ENCODE data around the gene GFAP. TPM values are rescaled to one million over a fixed set of nuclear protein-coding genes. Genes with fewer than 3 reads are reported as not detected.

GFAP gene
- total RNA-seq, 3 donors from 2014 or later (not counting 1 experiment from before 2014, with no cell fraction given): not detected

DNA sequence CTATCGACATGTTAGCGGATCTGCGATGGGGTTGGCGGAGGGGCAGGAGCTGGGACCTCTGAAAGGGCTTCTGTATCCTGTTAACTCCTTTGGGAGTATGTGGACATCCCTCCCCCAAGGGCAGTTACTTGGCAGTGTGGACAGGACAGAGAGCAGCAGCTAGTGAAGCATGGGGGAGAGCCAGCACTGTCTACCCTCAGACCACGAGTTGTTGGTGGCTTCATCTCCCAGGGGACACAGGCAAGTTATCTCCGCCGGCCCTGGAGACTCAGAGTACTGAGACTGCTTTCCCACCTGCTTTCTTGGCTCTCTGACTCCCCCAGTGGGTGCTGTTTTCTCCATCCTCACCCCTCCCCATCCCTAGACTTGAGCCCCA lies 5.3 kb upstream of the GFAP start:
- H3K27me3 ChIP-seq (ENCODE audit: control insufficient read depth, insufficient read depth, low read length): peaks cover 5% of the 10 kb centered on the region
- TF ChIP-seq, protein P1, sequence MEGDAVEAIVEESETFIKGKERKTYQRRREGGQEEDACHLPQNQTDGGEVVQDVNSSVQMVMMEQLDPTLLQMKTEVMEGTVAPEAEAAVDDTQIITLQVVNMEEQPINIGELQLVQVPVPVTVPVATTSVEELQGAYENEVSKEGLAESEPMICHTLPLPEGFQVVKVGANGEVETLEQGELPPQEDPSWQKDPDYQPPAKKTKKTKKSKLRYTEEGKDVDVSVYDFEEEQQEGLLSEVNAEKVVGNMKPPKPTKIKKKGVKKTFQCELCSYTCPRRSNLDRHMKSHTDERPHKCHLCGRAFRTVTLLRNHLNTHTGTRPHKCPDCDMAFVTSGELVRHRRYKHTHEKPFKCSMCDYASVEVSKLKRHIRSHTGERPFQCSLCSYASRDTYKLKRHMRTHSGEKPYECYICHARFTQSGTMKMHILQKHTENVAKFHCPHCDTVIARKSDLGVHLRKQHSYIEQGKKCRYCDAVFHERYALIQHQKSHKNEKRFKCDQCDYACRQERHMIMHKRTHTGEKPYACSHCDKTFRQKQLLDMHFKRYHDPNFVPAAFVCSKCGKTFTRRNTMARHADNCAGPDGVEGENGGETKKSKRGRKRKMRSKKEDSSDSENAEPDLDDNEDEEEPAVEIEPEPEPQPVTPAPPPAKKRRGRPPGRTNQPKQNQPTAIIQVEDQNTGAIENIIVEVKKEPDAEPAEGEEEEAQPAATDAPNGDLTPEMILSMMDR (IDR thresholded peaks at IDR 0.05): no peak
- DNase-seq: no peak
- H3K4me3 ChIP-seq (ENCODE audit: low read length): no peak overlapping the region
- no peaks in the 10 kb centered on the region for H3K9me3 ChIP-seq (ENCODE audit: control insufficient read depth, insufficient read depth, low read length)
- H3K27ac ChIP-seq (ENCODE audit: low read length): no peak overlapping the region
- Mint-ChIP-seq H3K4me3 (no peak overlapping the region), H3K27me3 (ENCODE audit: low read depth in 2 of 2) (peaks cover 0 to 17% of the 10 kb centered on the region in 2 donors), H3K9me3 (no peaks in the 10 kb centered on the region), H3K4me1 (peaks cover 4 to 5% of the 10 kb centered on the region in 2 donors), H3K36me3 (no peaks in the 10 kb centered on the region), H3K27ac (no peak overlapping the region)
- no peak for ATAC-seq
- H3K4me1 ChIP-seq (ENCODE audit: control insufficient read depth, insufficient read depth, low read length): peaks cover 4% of the 10 kb centered on the region
- 63% methylated on average over 7 of the region's 7 CpGs for WGBS (ENCODE audit: insufficient coverage)
- intact Hi-C loops (cut with micrococcal nuclease): loop anchor here (1.0 kb wide), 1 partner anchor 101 kb away; no protein-coding TSS in a partner anchor
- no peaks in the 10 kb centered on the region for H3K36me3 ChIP-seq (ENCODE audit: control insufficient read depth, insufficient read depth, low read length)

DNA sequence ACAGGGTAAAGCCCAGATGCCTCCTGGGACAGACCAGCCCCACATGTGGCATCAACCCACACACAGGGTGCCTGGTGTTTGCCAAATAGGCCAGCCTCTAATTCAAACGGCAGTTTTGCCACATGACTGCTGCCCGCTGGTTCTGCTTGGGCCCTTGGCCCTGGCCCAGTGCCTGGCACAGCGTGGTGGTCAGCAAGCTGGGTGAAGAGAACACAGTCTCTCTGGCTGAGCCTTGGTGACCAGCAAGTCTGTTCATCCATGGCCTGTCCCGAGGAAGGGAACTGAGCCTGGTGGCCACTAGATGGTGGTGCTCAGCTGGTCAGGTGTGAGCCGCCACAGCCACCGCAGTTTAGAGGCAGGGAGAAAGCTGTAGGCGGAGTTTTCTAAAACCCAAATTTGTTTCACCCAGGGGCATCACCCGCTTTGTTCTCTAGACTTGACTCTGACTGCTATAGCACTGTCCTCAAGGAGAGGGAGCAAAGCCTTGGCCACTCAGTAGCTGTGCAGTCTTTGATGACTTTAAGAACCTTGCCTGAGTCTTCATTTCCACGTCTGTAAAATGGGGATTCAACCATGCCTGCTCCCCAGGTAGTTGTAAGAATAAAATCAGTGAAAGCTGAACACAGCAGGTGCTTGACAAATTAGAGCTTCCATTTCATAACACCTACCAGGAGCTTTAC lies 4.7 kb upstream of the GFAP start:
- WGBS (ENCODE audit: insufficient coverage): 19% methylated on average over 9 of the region's 9 CpGs
- H3K9me3 Mint-ChIP-seq: no peaks in the 10 kb centered on the region
- intact Hi-C loops (cut with micrococcal nuclease): loop anchor here (1.0 kb wide), 1 partner anchor 101 kb away; no protein-coding TSS in a partner anchor
- Histone ChIP-seq H3K4me1 (ENCODE audit: control insufficient read depth, insufficient read depth, low read length) (peaks cover 4% of the 10 kb centered on the region), H3K27me3 (ENCODE audit: control insufficient read depth, insufficient read depth, low read length) (peaks cover 5% of the 10 kb centered on the region), H3K36me3 (ENCODE audit: control insufficient read depth, insufficient read depth, low read length) (no peaks in the 10 kb centered on the region), H3K27ac (ENCODE audit: low read length) (no peak overlapping the region), H3K4me3 (ENCODE audit: low read length) (no peak overlapping the region), H3K9me3 (ENCODE audit: control insufficient read depth, insufficient read depth, low read length) (no peaks in the 10 kb centered on the region)
- peak; percentile 70 to 91 (median 88) for ATAC-seq
- H3K36me3 Mint-ChIP-seq: no peaks in the 10 kb centered on the region
- no peak overlapping the region for H3K27ac Mint-ChIP-seq
- H3K4me1 Mint-ChIP-seq: peaks cover 4 to 5% of the 10 kb centered on the region in 2 donors
- no peak overlapping the region for H3K4me3 Mint-ChIP-seq
- TF ChIP-seq, protein P1 (IDR thresholded peaks at IDR 0.05): peak; percentile 25
- H3K27me3 Mint-ChIP-seq (ENCODE audit: low read depth in 2 of 2): peaks cover 0 to 18% of the 10 kb centered on the region in 2 donors
- DNase-seq: peak; percentile 36 to 73

DNA sequence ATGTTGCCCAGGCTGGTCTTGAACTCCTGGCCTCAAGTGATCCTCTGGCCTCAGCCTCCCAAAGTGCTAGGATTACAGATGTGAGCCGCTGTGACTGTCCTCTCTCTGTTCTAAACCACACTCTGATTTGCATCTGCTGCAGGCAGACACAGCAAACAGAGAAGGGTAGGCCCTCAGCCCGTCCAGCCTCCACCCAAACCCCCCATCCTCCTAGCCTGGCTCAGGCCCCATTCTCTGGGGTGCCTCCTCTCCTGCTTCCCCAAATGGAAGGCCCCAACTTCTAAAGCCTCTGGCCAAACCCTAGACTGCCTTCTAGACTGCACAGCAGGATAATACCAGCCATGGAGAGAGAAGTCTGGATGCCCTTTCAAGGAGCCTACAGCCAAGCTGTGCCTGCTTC lies 4.1 kb upstream of the GFAP start:
- Mint-ChIP-seq H3K9me3 (no peaks in the 10 kb centered on the region), H3K4me1 (peaks cover 4 to 5% of the 10 kb centered on the region in 2 donors), H3K4me3 (no peak overlapping the region), H3K27ac (no peak overlapping the region), H3K36me3 (no peaks in the 10 kb centered on the region), H3K27me3 (ENCODE audit: low read depth in 2 of 2) (peaks cover 4 to 21% of the 10 kb centered on the region in 2 donors)
- DNase-seq (no peak), ATAC-seq (no peak)
- H3K27ac ChIP-seq (ENCODE audit: low read length): no peak overlapping the region
- no peaks in the 10 kb centered on the region for H3K9me3 ChIP-seq (ENCODE audit: control insufficient read depth, insufficient read depth, low read length)
- H3K36me3 ChIP-seq (ENCODE audit: control insufficient read depth, insufficient read depth, low read length): no peaks in the 10 kb centered on the region
- TF ChIP-seq, protein P1 (IDR thresholded peaks at IDR 0.05): no peak
- H3K4me1 ChIP-seq (ENCODE audit: control insufficient read depth, insufficient read depth, low read length): peaks cover 4% of the 10 kb centered on the region
- 85% methylated on average over 2 of the region's 2 CpGs for WGBS (ENCODE audit: insufficient coverage)
- peaks cover 5% of the 10 kb centered on the region for H3K27me3 ChIP-seq (ENCODE audit: control insufficient read depth, insufficient read depth, low read length)
- H3K4me3 ChIP-seq (ENCODE audit: low read length): no peak overlapping the region
- intact Hi-C loops (cut with micrococcal nuclease): no loop called here

DNA sequence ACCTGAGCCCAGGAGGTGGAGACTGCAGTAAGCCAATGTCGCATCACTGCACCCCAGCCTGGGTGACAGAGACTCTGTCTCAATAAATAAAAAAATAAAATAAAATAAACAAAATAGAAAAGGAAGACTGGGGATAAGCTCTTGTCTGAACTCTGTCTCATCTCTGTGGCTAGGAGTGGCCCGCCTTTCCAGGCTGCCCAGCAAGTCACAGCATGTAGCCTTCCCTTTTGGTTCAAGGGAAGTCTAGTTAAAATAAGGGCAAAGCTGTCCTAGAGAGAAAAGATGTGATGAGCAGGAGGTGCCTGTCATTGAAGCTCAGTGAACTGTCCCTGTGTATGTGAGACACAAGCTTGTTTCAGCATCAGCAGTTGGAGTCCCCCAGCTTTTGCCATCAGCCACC lies 2.7 kb upstream of the GFAP start:
- Histone ChIP-seq H3K4me3 (ENCODE audit: low read length) (no peak overlapping the region), H3K9me3 (ENCODE audit: control insufficient read depth, insufficient read depth, low read length) (no peaks in the 10 kb centered on the region), H3K27me3 (ENCODE audit: control insufficient read depth, insufficient read depth, low read length) (peaks cover 5% of the 10 kb centered on the region), H3K27ac (ENCODE audit: low read length) (no peak overlapping the region), H3K4me1 (ENCODE audit: control insufficient read depth, insufficient read depth, low read length) (peaks cover 4% of the 10 kb centered on the region), H3K36me3 (ENCODE audit: control insufficient read depth, insufficient read depth, low read length) (no peaks in the 10 kb centered on the region)
- H3K27me3 Mint-ChIP-seq (ENCODE audit: low read depth in 2 of 2): peaks cover 16 to 28% of the 10 kb centered on the region in 2 donors
- intact Hi-C loops (cut with micrococcal nuclease): no loop called here
- DNase-seq: no peak
- WGBS (ENCODE audit: insufficient coverage): 100% methylated on average over 1 of the region's 2 CpGs
- no peak overlapping the region for H3K4me3 Mint-ChIP-seq
- no peaks in the 10 kb centered on the region for H3K36me3 Mint-ChIP-seq
- H3K9me3 Mint-ChIP-seq: no peaks in the 10 kb centered on the region
- no peak for ATAC-seq
- peaks cover 4 to 5% of the 10 kb centered on the region in 2 donors for H3K4me1 Mint-ChIP-seq
- TF ChIP-seq, protein P1 (IDR thresholded peaks at IDR 0.05): no peak
- no peak overlapping the region for H3K27ac Mint-ChIP-seq
